IPS-NIHi7 (cell line): Measurements from ENCODE around the gene MSANTD7.
"Not testable (repeated sequence)": the region's sequence is repeated elsewhere in the genome, so short reads cannot be mapped to it uniquely, and the experiment has no call there.

Source experiments
- DNase-seq: peaks from one replicate; pipeline ENCODE4 v3.0.0; 2012; ENCODE audit warnings: mixed read lengths; ENCODE audit errors: extremely low spot score

Gene MSANTD7, protein sequence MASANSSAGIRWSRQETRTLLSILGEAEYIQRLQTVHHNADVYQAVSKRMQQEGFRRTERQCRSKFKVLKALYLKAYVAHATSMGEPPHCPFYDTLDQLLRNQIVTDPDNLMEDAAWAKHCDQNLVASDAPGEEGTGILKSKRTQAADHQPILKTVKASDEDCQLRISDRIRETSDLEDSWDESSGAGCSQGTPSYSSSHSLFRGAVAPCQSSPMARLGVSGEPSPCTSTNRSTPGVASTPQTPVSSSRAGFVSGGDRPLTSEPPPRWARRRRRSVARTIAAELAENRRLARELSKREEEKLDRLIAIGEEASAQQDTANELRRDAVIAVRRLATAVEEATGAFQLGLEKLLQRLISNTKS

DNA sequence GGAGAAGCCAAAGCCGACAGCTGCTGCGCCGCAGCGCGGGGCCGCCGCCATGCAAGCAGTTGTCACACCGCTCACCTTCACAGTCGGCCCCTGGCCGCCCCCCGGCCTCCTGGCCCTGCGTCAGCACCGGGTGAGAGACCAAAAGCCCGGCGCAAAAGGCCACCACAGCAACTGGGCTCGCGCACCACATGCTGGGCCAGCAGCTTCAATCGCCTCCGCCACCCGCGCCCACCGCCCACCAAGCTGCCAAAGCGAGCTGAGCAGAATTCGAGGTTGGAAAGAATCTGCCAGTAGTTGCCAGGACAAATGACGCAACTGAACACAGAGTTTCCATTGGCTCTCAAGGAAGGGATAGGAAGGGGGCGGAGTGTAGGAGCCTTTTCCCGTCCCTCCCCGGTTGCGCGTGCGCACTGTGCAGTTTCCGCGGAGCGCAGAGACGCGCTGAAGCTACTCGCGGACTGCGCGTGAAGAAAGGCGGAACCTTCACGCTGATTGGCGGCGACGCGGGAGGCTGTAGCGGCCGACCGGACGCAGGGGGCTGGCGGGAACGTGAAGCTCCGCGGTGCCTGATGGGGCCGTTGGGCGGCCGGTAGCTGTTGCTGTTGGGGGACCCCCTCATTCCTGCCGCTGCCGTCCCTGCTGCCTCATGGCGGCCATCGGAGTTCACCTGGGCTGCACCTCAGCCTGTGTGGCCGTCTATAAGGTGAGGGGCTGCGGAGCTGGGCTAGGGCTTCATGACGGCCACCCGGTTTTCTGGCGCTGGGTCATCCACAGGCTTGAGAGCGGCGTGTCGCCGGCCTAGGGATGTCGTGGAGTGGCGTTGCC, at the start of gene MSANTD7, which contains the start of the genes CDNF and HSPA14:
Gene MSANTD7 (plus strand): TSS at position 550 of the 825 bp plus-strand sequence. CDS start 3,979 bp downstream, outside the sequence.
Gene CDNF (minus strand): TSS at position 281 of the 825 bp plus-strand sequence. CDS start 91 bp downstream, at position 190.
Gene HSPA14 (plus strand): TSS at position 550 of the 825 bp plus-strand sequence. CDS start 97 bp downstream, at position 647.
- DNase-seq = peak; percentile 98

DNA sequence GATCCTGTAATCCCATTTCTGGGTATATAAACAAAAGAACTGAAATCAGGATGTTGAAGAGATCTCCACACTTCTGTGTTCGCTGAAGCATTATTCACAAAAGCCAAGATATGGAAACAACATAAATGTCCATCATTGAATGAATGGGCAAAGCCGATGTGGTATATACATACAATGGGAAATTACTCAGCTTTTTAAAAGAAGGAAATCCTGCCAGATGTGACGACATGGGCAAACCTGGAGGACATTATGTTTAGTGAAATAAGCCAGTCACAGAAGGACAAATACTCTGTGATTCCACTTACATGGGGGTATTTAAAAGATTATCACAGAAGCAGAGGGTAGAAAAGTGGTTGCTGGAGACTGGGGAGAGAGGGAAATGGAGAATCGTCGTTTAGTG, 39.5 kb upstream of the MSANTD7 start:
- no peak for DNase-seq

DNA sequence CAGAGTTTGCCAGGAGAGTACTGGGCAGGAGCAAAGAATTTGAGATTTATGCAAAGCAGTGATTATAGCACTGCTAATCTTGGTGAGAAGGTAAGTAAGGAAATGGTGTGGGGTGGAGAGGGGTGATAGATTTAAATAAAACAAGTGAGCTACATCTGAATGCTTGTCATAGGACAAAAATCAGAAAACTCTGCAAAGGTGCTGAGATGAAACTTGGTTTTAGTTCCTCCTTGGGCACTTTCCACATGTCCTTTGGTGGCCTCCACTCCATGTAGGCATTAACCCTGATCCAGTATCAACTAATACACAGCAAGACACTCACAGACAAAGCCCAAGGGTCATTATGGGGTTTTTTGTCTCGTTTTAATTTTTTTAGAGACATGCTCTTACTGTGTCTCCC, 37.7 kb upstream of the MSANTD7 start:
- DNase-seq = no peak

DNA sequence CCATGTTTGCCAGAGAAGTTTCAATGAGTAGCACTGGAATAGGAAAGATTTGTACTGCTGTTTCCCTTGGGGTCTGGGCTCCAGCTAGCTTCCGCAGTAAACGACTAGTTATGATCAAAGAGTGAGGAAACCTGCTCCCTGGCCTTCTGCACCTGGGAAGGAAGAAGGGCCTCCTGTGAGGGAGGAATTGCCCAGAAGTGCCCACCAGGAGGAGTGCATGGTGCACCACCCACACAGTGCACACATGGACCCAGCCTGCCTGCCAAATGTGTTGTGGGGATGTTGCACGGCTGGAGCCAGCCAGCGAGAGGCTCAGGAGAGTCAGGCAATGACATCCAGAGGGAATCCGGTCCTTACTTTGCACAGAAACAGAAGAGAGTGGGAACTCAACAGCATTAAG, 36.4 kb upstream of the MSANTD7 start:
- DNase-seq = no peak

DNA sequence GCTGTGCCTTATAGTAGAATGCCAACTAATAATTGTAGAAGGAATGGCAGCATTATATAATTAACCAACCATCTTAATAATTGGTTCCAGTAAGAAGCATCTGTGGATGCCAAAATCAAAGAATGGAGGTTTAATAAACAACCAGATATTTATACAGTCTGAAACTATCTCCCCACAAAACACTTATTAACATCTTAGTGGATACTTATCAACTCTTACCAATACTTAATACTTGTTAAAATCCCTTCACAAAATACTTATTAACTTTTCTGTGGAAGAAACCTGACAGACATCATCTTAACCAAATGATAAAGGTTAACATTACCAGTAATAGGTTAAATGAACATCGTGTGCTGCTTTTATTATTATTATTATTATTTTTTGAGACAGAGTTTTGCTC, 34.3 kb upstream of the MSANTD7 start:
- no peak for DNase-seq

DNA sequence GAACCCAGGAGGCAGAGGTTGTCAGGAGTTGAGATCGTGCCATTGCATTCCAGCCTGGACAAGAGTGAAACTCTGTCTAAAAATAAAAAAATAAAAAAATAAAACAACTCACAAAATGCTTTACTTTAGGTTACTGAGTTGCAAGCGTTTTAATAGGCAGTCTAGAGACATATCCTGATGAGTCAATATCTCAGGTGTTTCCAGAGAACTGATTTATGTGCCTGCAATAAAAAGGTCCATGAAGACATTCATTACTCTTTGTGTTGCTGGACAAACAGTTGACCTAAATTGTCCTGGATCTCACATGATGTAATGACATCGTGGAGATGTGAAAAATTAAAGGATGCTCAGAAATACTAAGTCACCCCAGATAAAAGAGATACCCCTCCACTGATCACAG, 31.8 kb upstream of the MSANTD7 start:
- DNase-seq = no peak

DNA sequence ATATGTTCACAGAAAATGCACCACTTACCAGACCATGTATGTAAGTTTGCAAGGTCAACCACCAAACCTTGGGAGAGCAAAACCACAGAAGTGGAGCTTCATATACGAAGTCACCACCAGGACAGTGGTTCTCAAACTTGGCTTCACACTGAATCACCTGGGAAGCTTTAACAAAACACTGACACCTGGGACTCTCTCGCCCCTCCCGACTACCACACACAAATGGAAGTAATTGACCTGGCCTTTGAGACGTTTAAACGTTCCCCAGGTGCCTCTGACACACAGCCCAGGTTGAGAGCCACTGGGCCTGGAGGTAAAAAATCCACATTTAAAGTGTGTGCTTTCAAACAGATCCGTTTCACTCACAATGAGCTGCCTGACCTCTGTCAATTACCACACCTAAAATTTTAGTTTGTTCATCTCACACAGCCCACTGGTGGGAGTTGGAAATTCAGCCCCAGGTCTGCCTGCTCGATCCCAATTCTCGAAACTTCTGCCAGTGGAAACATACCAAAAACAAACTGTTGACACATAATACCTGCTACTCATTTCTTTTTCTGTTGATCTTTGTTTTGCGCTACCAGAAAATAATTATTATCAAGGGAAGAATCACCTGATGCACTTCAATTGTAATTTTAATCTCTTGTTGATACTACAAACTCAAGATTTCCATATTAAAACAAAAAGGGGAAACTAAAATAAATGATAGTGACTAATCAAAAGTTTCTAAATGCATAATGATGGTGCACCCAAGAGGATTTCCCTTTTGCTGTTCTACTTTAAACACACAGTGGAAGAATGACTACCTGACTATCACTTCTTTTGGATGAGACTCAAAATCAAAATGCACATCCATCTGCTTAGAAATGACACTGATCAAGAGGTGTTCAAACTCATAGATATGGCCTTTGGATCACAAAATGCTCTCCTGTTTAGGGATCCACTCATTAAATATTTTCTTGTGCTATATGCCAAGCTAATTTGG, 26.8 kb upstream of the MSANTD7 start:
- DNase-seq = peak; percentile 23

DNA sequence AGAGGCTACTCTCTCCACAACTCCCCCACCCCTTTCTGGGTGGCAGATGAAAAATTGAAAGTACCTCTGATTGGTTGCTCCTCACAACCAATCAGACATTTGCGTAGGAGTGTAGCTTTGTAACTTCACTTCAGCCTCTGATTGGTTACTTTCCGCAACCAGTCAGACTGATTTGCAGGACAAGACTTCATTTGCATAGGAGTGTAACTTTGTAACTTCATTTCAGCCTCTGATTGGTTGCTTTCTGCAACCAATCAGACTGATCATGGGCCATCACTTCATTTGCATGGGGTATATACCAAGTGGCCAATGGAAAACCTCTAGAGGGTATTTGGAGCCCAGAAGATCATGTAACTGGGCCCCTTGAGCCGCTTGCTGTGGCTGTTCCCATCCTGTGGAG, 25.8 kb upstream of the MSANTD7 start:
- no peak for DNase-seq

DNA sequence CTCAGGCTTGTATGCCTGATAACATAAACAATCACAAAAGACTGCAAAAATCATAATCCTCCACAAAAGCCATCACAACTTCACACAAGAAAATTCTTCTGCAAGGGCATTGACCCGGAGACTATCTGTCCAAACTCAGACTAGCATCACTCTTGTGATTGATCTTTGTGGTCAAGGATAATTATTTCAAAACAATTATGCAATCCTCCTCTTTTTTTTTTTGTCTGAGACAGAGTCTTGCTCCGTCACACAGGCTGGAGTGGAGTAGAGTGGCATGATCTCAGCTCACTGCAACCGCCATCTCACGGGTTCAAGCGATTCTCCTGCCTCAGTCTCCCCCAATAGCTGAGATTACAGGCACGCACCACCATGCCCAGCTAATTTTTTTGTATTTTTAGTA, 22.4 kb upstream of the MSANTD7 start:
- DNase-seq = no peak

DNA sequence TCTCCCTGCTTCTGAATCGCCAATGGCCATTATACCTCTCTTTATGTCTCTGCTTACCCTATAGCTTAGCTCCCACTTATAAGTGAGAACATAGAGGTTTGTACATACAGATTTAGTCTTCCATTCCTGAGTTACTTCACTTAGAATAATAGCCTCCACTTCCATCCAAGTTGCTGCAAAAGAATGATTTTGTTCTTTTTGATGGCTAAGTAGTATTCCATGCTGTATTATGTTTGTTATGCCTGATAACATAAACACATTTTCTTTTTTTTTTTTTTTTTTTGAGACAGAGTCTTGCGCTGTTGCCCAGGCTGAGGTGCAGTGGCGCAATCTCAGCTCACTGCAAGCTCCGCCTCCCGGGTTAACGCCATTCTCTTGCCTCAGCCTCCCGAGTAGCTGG, 21.4 kb upstream of the MSANTD7 start:
- DNase-seq = not testable (repeated sequence)

DNA sequence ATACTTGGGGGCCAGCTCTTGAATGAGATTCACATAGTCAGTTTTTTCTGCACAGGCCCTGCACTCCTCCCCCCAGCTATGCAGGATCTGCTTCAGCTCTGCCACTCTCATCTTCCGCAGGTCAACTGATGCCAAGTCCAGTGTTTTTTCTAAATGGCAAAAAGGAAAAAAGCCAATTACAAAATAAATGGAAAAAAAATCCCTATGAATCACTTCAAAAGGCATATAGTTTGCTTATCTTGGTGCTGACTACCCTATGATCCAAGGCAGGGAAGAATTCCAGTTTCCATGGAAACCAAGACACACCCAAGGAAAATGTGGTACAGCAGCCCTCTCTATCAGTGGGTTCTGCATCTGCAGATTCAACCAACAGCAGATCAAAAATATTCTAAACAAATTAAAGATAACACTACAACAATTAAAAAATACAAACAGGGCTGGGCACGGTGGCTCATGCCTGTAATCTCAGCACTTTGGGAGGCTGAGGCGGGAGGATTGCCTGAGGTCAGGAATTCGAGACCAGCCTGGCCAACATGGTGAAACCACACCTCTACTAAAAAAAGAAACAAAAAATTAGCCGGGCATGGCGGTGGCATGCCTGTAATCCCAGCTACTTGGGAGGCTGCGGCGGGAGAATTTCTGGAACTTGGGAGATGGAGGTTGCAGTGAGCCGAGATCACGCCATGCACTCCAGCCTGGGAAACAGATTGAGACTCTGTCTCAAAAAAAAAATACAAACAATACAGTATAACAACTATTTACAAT, 17.9 kb upstream of the MSANTD7 start:
- no peak for DNase-seq

DNA sequence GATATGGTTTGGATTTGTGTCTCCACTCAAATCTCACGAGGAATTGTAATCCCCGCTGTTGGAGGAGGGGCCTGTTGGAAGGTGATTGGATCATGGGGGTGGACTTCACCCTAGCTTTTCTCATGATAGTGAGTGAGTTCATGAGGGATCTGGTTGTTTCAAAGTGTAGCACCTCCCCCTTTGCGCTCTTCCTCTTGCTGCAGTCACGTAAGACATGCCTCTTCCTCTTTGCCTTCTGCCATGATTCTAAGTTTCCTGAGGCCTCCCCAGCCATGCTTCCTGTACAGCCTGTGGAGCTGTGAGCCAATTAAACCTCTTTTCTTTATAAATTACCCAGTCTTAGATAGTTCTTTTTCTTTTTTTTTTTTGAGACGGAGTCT, 17.3 kb upstream of the MSANTD7 start:
- no peak for DNase-seq

DNA sequence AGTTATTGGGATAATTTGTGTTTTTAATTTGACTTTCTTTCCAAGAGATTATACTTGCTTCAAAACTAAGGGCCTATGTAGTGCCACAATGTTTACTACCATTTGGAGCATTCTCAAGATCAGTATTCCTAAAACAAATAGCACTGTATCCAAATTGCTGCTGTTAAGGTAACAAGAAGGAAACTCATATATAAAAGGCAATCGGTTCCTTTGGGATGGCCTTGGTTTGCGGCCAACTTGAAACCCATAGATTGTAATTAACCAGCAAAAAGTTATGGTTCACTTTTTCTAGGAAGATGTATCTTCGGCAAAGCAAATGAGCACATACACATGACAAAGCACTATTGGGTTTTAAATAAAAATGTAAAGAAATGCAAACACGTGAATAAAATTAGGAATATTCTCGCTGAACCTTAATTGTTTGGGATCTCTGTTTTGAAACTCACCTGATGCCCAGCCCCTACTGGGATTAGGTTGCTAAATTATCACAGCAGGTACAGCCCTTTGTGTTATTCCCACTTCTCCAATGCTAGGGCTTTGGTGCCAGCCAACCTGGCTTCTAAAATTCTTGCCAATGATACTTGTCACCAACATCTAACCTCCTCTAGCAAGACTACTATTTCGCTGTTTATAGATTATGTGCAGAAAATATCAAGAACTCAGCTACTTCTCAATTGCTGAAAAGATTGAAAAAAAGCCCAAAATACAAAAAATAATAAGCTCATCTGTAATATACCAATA, 16.3 kb upstream of the MSANTD7 start:
- DNase-seq = no peak

DNA sequence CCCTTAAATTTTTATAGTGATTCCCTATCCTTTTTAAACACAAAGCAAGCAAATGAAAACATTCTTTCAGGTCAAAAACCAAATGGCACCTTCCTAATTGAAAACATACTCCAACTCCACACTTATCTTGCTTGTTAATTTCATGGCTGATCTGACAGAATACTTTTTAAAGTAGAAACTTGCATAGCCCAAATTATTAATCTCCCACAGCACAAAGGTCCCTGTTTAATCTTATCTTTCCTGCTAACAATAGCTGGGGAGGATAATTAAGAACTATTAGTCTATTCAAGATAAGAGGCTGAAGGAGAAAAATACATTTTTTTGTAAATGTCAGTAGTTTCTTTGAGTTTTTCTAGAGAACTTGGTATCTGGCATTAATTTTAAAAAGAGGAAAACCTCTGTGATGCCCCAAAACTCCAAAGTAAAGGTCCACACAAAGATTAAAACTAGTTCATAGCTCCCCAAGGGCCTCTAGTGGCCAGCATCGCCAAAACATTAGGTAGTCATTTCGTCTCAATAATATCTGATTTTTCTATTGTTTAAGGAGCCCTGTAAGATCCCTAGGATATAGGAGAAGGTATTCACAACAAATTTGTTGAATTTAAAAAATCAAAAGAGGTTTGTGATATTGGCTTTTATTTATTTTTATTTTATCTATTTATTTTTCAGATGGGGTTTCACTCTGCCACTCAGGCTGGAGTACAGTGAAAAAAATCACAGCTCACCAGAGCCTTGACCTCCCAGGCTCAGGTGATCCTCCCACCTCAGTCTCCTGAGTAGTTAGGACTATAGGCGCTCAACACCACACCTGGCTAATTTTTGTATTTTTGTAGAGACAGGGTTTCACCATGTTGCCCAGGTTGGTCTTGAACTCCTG, 15.0 kb upstream of the MSANTD7 start:
- peak; percentile 39 for DNase-seq

DNA sequence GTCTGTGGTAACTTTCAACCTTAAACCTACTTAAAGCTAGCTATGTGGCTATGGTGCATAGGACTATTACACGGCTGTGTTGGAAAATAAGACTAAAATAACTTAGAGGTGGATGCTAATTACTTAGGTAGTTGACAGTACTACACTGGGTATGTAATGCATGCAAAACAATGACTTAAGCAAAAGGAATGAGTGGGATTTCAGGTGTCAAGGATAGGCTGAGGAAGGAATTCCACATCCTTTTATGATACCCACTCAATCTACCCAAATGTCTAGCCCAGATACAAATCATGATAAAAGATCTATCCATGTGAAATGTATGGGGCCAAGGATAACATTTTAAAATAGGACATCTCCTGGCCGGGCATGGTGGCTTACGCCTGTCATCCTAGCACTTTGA, 14.1 kb upstream of the MSANTD7 start:
- DNase-seq = no peak

DNA sequence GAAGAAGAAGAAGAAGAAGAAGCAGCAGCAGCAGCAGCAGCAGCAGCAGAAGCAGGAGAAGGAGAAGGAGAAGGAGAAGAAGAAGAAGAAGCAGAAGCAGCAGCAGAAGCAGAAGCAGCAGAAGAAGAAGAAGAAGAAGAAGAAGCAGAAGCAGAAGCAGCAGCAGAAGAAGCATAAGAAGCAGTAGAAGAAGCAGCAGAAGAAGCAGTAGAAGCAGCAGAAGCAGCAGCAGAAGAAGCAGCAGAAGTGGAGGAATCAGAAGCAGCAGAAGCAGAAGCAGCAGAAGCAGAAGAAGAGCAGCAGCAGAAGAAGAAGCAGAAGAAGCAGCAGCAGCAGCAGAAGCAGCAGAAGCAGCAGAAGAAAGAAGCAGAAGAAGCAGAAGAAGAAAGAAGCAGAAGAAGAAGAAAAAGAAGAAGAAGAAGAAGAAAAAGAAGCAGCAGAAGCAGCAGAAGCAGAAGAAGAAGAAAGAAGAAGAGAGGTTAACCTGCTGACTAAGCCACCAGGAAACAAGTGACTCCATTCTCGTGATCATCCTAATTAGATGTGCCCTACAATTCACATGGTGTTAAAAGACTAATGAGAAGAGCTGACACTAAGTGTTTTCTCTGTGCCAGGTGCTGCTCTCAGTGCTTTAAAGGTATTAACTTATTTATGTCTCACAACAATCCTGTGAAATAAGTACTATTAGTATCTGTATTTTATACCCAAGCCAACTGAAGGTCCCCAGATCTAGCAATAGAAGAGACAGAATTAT, 11.9 kb upstream of the MSANTD7 start:
- no peak for DNase-seq

DNA sequence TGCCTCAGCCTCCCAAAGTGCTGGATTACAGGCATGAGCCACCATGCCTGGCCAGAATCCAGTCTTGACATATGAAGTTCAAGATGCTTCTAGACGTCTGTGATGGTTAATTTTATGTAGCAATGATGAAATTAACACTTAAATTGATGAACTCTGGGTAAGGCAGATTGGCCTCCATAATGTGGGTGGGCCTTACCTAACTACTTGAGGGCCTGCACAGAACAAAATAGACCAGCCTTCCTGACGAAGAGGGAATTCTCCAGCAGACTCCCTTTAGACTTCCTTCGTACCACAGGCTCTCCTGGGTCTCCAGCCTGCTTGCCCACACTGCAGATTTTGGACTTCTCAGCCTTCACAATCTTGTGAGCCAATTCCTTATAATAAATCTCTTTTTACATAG, 5.0 kb upstream of the MSANTD7 start:
- no peak for DNase-seq

DNA sequence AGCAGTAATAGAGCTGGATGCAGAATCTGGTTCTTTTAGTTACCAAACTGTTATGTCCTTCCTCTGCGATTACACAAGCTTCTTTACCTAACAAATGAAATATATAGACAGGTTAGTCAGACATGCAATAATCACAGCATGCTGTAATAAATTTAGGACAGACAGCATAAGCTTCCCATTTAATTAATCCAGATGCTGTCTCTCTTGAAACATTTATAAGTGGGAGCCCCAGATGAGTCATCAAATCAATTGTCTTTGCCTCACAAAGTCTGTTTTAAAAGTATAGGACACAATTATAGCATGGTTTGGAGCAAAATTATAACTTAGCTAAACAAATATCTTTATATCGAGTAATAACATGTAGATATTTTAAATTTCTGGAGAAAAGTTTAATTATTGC, 1.9 kb upstream of the MSANTD7 start:
- no peak for DNase-seq
